CD4-positive, alpha-beta T cell treated with Interleukin-2 at 100 ng/mL for 4 hours (primary cell): ENCODE data around the gene L3MBTL2.
"Not testable (repeated sequence)": the region's sequence is repeated elsewhere in the genome, so short reads cannot be mapped to it uniquely, and the experiment has no call there.

Experiments used
- DNase-seq: peaks from one replicate; pipeline ENCODE4 v3.0.0-alpha.2; 2020; ENCODE audit warnings: low spot score

L3MBTL2 gene

GRCh38 chr22:41241133-41241676 lies 36.1 kb downstream of the L3MBTL2 start:
- DNase-seq = no peak

- no peak for DNase-seq
Observed at GRCh38 chr22:41242396-41243117, 37.4 kb downstream of the L3MBTL2 start.

GRCh38 chr22:41243361-41243760 lies 38.2 kb downstream of the L3MBTL2 start:
- no peak for DNase-seq

- no peak for DNase-seq
Observed at GRCh38 chr22:41245917-41246499, 40.9 kb downstream of the L3MBTL2 start.

- no peak for DNase-seq
Observed at GRCh38 chr22:41247703-41248102, 42.6 kb downstream of the L3MBTL2 start.

GRCh38 chr22:41248314-41248713 lies 43.2 kb downstream of the L3MBTL2 start:
- no peak for DNase-seq

GRCh38 chr22:41248758-41249157 lies 43.6 kb downstream of the L3MBTL2 start:
- DNase-seq = no peak

GRCh38 chr22:41249442-41249841 lies 44.3 kb downstream of the L3MBTL2 start:
- DNase-seq = no peak

- DNase-seq = no peak
Observed at GRCh38 chr22:41250127-41250526, 45.0 kb downstream of the L3MBTL2 start.

- no peak for DNase-seq
Observed at GRCh38 chr22:41252365-41252764, 47.3 kb downstream of the L3MBTL2 start.

- DNase-seq = no peak
Observed at GRCh38 chr22:41254230-41254629, 49.1 kb downstream of the L3MBTL2 start.

- no peak for DNase-seq
Observed at GRCh38 chr22:41256254-41257253, 51.4 kb downstream of the L3MBTL2 start.

GRCh38 chr22:41257696-41258095 lies 52.6 kb downstream of the L3MBTL2 start:
- no peak for DNase-seq

- DNase-seq = not testable (repeated sequence)
Observed at GRCh38 chr22:41259756-41260155, 54.6 kb downstream of the L3MBTL2 start.

GRCh38 chr22:41260871-41261270 lies 55.8 kb downstream of the L3MBTL2 start:
- no peak for DNase-seq

- DNase-seq = no peak
Observed at GRCh38 chr22:41261541-41262249, 56.6 kb downstream of the L3MBTL2 start.

- DNase-seq = no peak
Observed at GRCh38 chr22:41262250-41262765, 57.2 kb downstream of the L3MBTL2 start.

- DNase-seq = no peak
Observed at GRCh38 chr22:41263704-41264103, 58.6 kb downstream of the L3MBTL2 start.

GRCh38 chr22:41264408-41264941 lies 59.4 kb downstream of the L3MBTL2 start:
- DNase-seq = no peak

GRCh38 chr22:41267958-41268357 lies 62.8 kb downstream of the L3MBTL2 start:
- DNase-seq = no peak

- DNase-seq = no peak
Observed at GRCh38 chr22:41271787-41272186, 66.7 kb downstream of the L3MBTL2 start.
